Measurements from ENCODE around the gene NPAS3.

Gene NPAS3

GRCh38 chr14:33650430-33650829 is 711.8 kb downstream of the NPAS3 start:
- no peaks in the 10 kb centered on the region for H3K36me3 ChIP-seq (ENCODE audit: control insufficient read depth in 2 of 2, insufficient read depth in 2 of 2, low read length in 2 of 2)
- H3K27me3 ChIP-seq (ENCODE audit: control insufficient read depth in 1 of 2, insufficient read depth in 2 of 2, low read length in 2 of 2): no peaks in the 10 kb centered on the region
- H3K9ac ChIP-seq (ENCODE audit: low read length in 2 of 2): no peak overlapping the region
- no peak overlapping the region for H3K4me3 ChIP-seq (ENCODE audit: low read length in 2 of 2)
- H3K4me1 ChIP-seq (ENCODE audit: control insufficient read depth, insufficient read depth, low read length): no peaks in the 10 kb centered on the region
- no peak overlapping the region for H3K27ac ChIP-seq (ENCODE audit: low read length)
- no peaks in the 10 kb centered on the region for H3K9me3 ChIP-seq (ENCODE audit: control insufficient read depth in 2 of 2, low read length in 2 of 2)

GRCh38 chr14:33652566-33653307 is 714.1 kb downstream of the NPAS3 start:
- no peak overlapping the region for H3K27ac ChIP-seq (ENCODE audit: low read length)
- no peaks in the 10 kb centered on the region for H3K36me3 ChIP-seq (ENCODE audit: control insufficient read depth in 2 of 2, insufficient read depth in 2 of 2, low read length in 2 of 2)
- H3K4me1 ChIP-seq (ENCODE audit: control insufficient read depth, insufficient read depth, low read length): no peaks in the 10 kb centered on the region
- H3K9me3 ChIP-seq (ENCODE audit: control insufficient read depth in 2 of 2, low read length in 2 of 2): no peaks in the 10 kb centered on the region
- H3K4me3 ChIP-seq (ENCODE audit: low read length in 2 of 2): no peak overlapping the region
- no peak overlapping the region for H3K9ac ChIP-seq (ENCODE audit: low read length in 2 of 2)
- H3K27me3 ChIP-seq (ENCODE audit: control insufficient read depth in 1 of 2, insufficient read depth in 2 of 2, low read length in 2 of 2): no peaks in the 10 kb centered on the region

GRCh38 chr14:33653308-33653695 is 714.6 kb downstream of the NPAS3 start:
- no peaks in the 10 kb centered on the region for H3K9me3 ChIP-seq (ENCODE audit: control insufficient read depth in 2 of 2, low read length in 2 of 2)
- H3K36me3 ChIP-seq (ENCODE audit: control insufficient read depth in 2 of 2, insufficient read depth in 2 of 2, low read length in 2 of 2): no peaks in the 10 kb centered on the region
- no peaks in the 10 kb centered on the region for H3K4me1 ChIP-seq (ENCODE audit: control insufficient read depth, insufficient read depth, low read length)
- no peak overlapping the region for H3K9ac ChIP-seq (ENCODE audit: low read length in 2 of 2)
- no peak overlapping the region for H3K27ac ChIP-seq (ENCODE audit: low read length)
- H3K27me3 ChIP-seq (ENCODE audit: control insufficient read depth in 1 of 2, insufficient read depth in 2 of 2, low read length in 2 of 2): no peaks in the 10 kb centered on the region
- no peak overlapping the region for H3K4me3 ChIP-seq (ENCODE audit: low read length in 2 of 2)

GRCh38 chr14:33655421-33655820 is 716.7 kb downstream of the NPAS3 start:
- no peaks in the 10 kb centered on the region for H3K36me3 ChIP-seq (ENCODE audit: control insufficient read depth in 2 of 2, insufficient read depth in 2 of 2, low read length in 2 of 2)
- no peaks in the 10 kb centered on the region for H3K4me1 ChIP-seq (ENCODE audit: control insufficient read depth, insufficient read depth, low read length)
- no peaks in the 10 kb centered on the region for H3K27me3 ChIP-seq (ENCODE audit: control insufficient read depth in 1 of 2, insufficient read depth in 2 of 2, low read length in 2 of 2)
- no peak overlapping the region for H3K9ac ChIP-seq (ENCODE audit: low read length in 2 of 2)
- no peak overlapping the region for H3K27ac ChIP-seq (ENCODE audit: low read length)
- H3K9me3 ChIP-seq (ENCODE audit: control insufficient read depth in 2 of 2, low read length in 2 of 2): no peaks in the 10 kb centered on the region
- no peak overlapping the region for H3K4me3 ChIP-seq (ENCODE audit: low read length in 2 of 2)

GRCh38 chr14:33657476-33657875 is 718.8 kb downstream of the NPAS3 start:
- Histone ChIP-seq H3K9me3 (ENCODE audit: control insufficient read depth in 2 of 2, low read length in 2 of 2) (no peaks in the 10 kb centered on the region), H3K4me1 (ENCODE audit: control insufficient read depth, insufficient read depth, low read length) (no peaks in the 10 kb centered on the region), H3K36me3 (ENCODE audit: control insufficient read depth in 2 of 2, insufficient read depth in 2 of 2, low read length in 2 of 2) (no peaks in the 10 kb centered on the region), H3K27ac (ENCODE audit: low read length) (no peak overlapping the region), H3K27me3 (ENCODE audit: control insufficient read depth in 1 of 2, insufficient read depth in 2 of 2, low read length in 2 of 2) (no peaks in the 10 kb centered on the region), H3K9ac (ENCODE audit: low read length in 2 of 2) (no peak overlapping the region), H3K4me3 (ENCODE audit: low read length in 2 of 2) (no peak overlapping the region)

GRCh38 chr14:33660248-33660647 is 721.6 kb downstream of the NPAS3 start:
- Histone ChIP-seq H3K4me1 (ENCODE audit: control insufficient read depth, insufficient read depth, low read length) (no peaks in the 10 kb centered on the region), H3K9ac (ENCODE audit: low read length in 2 of 2) (no peak overlapping the region), H3K27me3 (ENCODE audit: control insufficient read depth in 1 of 2, insufficient read depth in 2 of 2, low read length in 2 of 2) (no peaks in the 10 kb centered on the region), H3K36me3 (ENCODE audit: control insufficient read depth in 2 of 2, insufficient read depth in 2 of 2, low read length in 2 of 2) (no peaks in the 10 kb centered on the region), H3K9me3 (ENCODE audit: control insufficient read depth in 2 of 2, low read length in 2 of 2) (no peaks in the 10 kb centered on the region), H3K27ac (ENCODE audit: low read length) (no peak overlapping the region), H3K4me3 (ENCODE audit: low read length in 2 of 2) (no peak overlapping the region)

GRCh38 chr14:33661101-33661500 is 722.4 kb downstream of the NPAS3 start:
- no peak overlapping the region for H3K4me3 ChIP-seq (ENCODE audit: low read length in 2 of 2)
- H3K27me3 ChIP-seq (ENCODE audit: control insufficient read depth in 1 of 2, insufficient read depth in 2 of 2, low read length in 2 of 2): no peaks in the 10 kb centered on the region
- no peak overlapping the region for H3K27ac ChIP-seq (ENCODE audit: low read length)
- no peaks in the 10 kb centered on the region for H3K36me3 ChIP-seq (ENCODE audit: control insufficient read depth in 2 of 2, insufficient read depth in 2 of 2, low read length in 2 of 2)
- H3K4me1 ChIP-seq (ENCODE audit: control insufficient read depth, insufficient read depth, low read length): no peaks in the 10 kb centered on the region
- H3K9ac ChIP-seq (ENCODE audit: low read length in 2 of 2): no peak overlapping the region
- H3K9me3 ChIP-seq (ENCODE audit: control insufficient read depth in 2 of 2, low read length in 2 of 2): no peaks in the 10 kb centered on the region

- H3K36me3 ChIP-seq (ENCODE audit: control insufficient read depth in 2 of 2, insufficient read depth in 2 of 2, low read length in 2 of 2): no peaks in the 10 kb centered on the region
- H3K27ac ChIP-seq (ENCODE audit: low read length): no peak overlapping the region
- H3K9ac ChIP-seq (ENCODE audit: low read length in 2 of 2): no peak overlapping the region
- no peaks in the 10 kb centered on the region for H3K27me3 ChIP-seq (ENCODE audit: control insufficient read depth in 1 of 2, insufficient read depth in 2 of 2, low read length in 2 of 2)
- H3K4me3 ChIP-seq (ENCODE audit: low read length in 2 of 2): no peak overlapping the region
- no peaks in the 10 kb centered on the region for H3K9me3 ChIP-seq (ENCODE audit: control insufficient read depth in 2 of 2, low read length in 2 of 2)
- no peaks in the 10 kb centered on the region for H3K4me1 ChIP-seq (ENCODE audit: control insufficient read depth, insufficient read depth, low read length)
Measured at GRCh38 chr14:33668066-33668465, 729.4 kb downstream of the NPAS3 start.

GRCh38 chr14:33669111-33669510 is 730.4 kb downstream of the NPAS3 start:
- no peaks in the 10 kb centered on the region for H3K4me1 ChIP-seq (ENCODE audit: control insufficient read depth, insufficient read depth, low read length)
- no peaks in the 10 kb centered on the region for H3K9me3 ChIP-seq (ENCODE audit: control insufficient read depth in 2 of 2, low read length in 2 of 2)
- H3K36me3 ChIP-seq (ENCODE audit: control insufficient read depth in 2 of 2, insufficient read depth in 2 of 2, low read length in 2 of 2): no peaks in the 10 kb centered on the region
- H3K27me3 ChIP-seq (ENCODE audit: control insufficient read depth in 1 of 2, insufficient read depth in 2 of 2, low read length in 2 of 2): no peaks in the 10 kb centered on the region
- no peak overlapping the region for H3K4me3 ChIP-seq (ENCODE audit: low read length in 2 of 2)
- no peak overlapping the region for H3K27ac ChIP-seq (ENCODE audit: low read length)
- no peak overlapping the region for H3K9ac ChIP-seq (ENCODE audit: low read length in 2 of 2)

- Histone ChIP-seq H3K9me3 (ENCODE audit: control insufficient read depth in 2 of 2, low read length in 2 of 2) (no peaks in the 10 kb centered on the region), H3K27me3 (ENCODE audit: control insufficient read depth in 1 of 2, insufficient read depth in 2 of 2, low read length in 2 of 2) (no peaks in the 10 kb centered on the region), H3K4me3 (ENCODE audit: low read length in 2 of 2) (no peak overlapping the region), H3K9ac (ENCODE audit: low read length in 2 of 2) (no peak overlapping the region), H3K4me1 (ENCODE audit: control insufficient read depth, insufficient read depth, low read length) (no peaks in the 10 kb centered on the region), H3K36me3 (ENCODE audit: control insufficient read depth in 2 of 2, insufficient read depth in 2 of 2, low read length in 2 of 2) (no peaks in the 10 kb centered on the region), H3K27ac (ENCODE audit: low read length) (no peak overlapping the region)
Measured at GRCh38 chr14:33670235-33670634, 731.6 kb downstream of the NPAS3 start.

GRCh38 chr14:33671556-33671955 is 732.9 kb downstream of the NPAS3 start:
- Histone ChIP-seq H3K27me3 (ENCODE audit: control insufficient read depth in 1 of 2, insufficient read depth in 2 of 2, low read length in 2 of 2) (no peaks in the 10 kb centered on the region), H3K9ac (ENCODE audit: low read length in 2 of 2) (no peak overlapping the region), H3K27ac (ENCODE audit: low read length) (no peak overlapping the region), H3K4me1 (ENCODE audit: control insufficient read depth, insufficient read depth, low read length) (no peaks in the 10 kb centered on the region), H3K4me3 (ENCODE audit: low read length in 2 of 2) (no peak overlapping the region), H3K36me3 (ENCODE audit: control insufficient read depth in 2 of 2, insufficient read depth in 2 of 2, low read length in 2 of 2) (no peaks in the 10 kb centered on the region), H3K9me3 (ENCODE audit: control insufficient read depth in 2 of 2, low read length in 2 of 2) (no peaks in the 10 kb centered on the region)
